Loucy (cell line): ENCODE measurements around the gene SYNJ2.

ENCODE experiments used
- EZH2phosphoT487 ChIP-seq: fragments of 200-600 bp; IDR thresholded peaks from 2 replicates; pipeline ENCODE4 v1.6.1; 2018; ENCODE audit warnings: antibody characterized with exemption, mild to moderate bottlenecking, moderate library complexity, borderline replicate concordance
- TF ChIP-seq, protein P1 (sequence below): fragments of 200-600 bp; sonication (generic); conservative IDR thresholded peaks from 2 replicates; pipeline ENCODE4 v1.5.1; 2014; ENCODE audit warnings: mild to moderate bottlenecking, antibody characterized with exemption, low read length

- TF ChIP-seq, protein P1, sequence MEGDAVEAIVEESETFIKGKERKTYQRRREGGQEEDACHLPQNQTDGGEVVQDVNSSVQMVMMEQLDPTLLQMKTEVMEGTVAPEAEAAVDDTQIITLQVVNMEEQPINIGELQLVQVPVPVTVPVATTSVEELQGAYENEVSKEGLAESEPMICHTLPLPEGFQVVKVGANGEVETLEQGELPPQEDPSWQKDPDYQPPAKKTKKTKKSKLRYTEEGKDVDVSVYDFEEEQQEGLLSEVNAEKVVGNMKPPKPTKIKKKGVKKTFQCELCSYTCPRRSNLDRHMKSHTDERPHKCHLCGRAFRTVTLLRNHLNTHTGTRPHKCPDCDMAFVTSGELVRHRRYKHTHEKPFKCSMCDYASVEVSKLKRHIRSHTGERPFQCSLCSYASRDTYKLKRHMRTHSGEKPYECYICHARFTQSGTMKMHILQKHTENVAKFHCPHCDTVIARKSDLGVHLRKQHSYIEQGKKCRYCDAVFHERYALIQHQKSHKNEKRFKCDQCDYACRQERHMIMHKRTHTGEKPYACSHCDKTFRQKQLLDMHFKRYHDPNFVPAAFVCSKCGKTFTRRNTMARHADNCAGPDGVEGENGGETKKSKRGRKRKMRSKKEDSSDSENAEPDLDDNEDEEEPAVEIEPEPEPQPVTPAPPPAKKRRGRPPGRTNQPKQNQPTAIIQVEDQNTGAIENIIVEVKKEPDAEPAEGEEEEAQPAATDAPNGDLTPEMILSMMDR = no peak
- no peak for TF ChIP-seq EZH2phosphoT487
These were observed 27.6 kb downstream of the SYNJ2 start for GRCh38 chr6:158009114-158009891.
